ENCODE results near the gene SF3B6. TPM values are rescaled to one million over a fixed set of nuclear protein-coding genes. Genes with fewer than 3 reads are reported as not detected.

Gene SF3B6
- total and polyA plus RNA-seq, 2 experiments from 2014 or later, result 140 to 565 TPM

DNA sequence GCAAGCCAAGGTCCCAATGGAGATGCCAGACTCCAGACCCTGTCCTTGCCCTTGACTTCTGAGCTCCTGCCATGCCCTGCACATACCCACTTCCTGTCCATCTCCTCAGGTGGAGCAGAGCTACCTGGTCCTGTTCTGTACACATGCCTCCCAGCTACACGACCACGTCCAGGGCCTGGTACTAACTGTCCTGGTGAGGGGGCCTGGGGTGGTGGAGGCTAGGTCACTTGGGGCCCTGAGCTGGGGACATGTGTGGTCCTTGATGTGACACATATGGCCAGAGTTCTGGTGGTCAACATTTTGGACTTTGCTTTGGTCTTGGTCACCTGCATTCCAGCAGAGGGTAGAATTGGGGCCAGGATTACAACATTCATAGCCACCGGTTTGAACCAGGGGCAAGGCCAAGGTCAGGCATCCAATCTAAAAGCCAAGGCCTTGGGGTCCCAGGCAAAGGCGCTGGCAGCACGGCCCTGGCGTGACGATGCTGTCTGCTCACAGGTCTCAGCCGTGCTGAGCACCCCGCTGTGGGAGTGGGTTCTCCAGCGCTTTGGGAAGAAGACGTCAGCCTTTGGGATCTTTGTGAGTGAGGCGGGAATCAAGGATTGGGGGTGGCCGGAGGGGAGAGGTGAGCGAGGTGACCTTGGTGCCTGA, 53.7 kb downstream of the SF3B6 start:
- Histone ChIP-seq H3K4me1 (ENCODE audit: insufficient read depth) (peaks cover 39% of the 10 kb centered on the region), H3K36me3 (ENCODE audit: insufficient read depth) (no peaks in the 10 kb centered on the region), H3K27ac (ENCODE audit: low read depth) (no peak overlapping the region), H3K4me2 (no peak overlapping the region), H3K27me3 (ENCODE audit: insufficient read depth) (no peaks in the 10 kb centered on the region), H4K20me1 (replicated peaks; ENCODE audit: insufficient read depth) (no peaks in the 10 kb centered on the region), H3F3A (replicated peaks; ENCODE audit: low read depth) (0 out of 2 replicates have a peak, but pooled peaks cover under 1% of the 10 kb centered on the region), H3K9me2 (ENCODE audit: insufficient read depth) (no peaks in the 10 kb centered on the region), H2AFZ (no peak overlapping the region), H3K79me2 (replicated peaks; ENCODE audit: insufficient read depth) (peaks cover 6% of the 10 kb centered on the region; the same call in 1 of the 2 replicates), H3K4me3 (no peak overlapping the region)
- Mint-ChIP-seq H3K27me3 (ENCODE audit: insufficient read depth, low read depth, poor library complexity) (peaks cover 22% of the 10 kb centered on the region), H3K4me3 (no peak overlapping the region), H3K4me1 (peaks cover 57% of the 10 kb centered on the region), H3K36me3 (ENCODE audit: low read depth) (peaks cover 39% of the 10 kb centered on the region), H3K9me3 (peaks cover 3% of the 10 kb centered on the region; the same call in 2 of the 3 replicates), H3K27ac (no peak overlapping the region)
- ATAC-seq, result no peak
- DNase-seq (ENCODE audit: low spot score), result no peak
- no peak for TF ChIP-seq EZH2 (IDR thresholded peaks at IDR 0.05; ENCODE audit: low read depth, unreplicated experiment)
- no peak for TF ChIP-seq EZH2phosphoT487 (IDR thresholded peaks at IDR 0.05; ENCODE audit: unreplicated experiment)
- TF ChIP-seq, protein P1, sequence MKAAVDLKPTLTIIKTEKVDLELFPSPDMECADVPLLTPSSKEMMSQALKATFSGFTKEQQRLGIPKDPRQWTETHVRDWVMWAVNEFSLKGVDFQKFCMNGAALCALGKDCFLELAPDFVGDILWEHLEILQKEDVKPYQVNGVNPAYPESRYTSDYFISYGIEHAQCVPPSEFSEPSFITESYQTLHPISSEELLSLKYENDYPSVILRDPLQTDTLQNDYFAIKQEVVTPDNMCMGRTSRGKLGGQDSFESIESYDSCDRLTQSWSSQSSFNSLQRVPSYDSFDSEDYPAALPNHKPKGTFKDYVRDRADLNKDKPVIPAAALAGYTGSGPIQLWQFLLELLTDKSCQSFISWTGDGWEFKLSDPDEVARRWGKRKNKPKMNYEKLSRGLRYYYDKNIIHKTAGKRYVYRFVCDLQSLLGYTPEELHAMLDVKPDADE (IDR thresholded peaks at IDR 0.05), result no peak
- no peak for TF ChIP-seq ZNF331 (CRISPR knock-in tag; IDR thresholded peaks at IDR 0.05; ENCODE audit: low read depth)
- TF ChIP-seq POLR2AphosphoS5 (IDR thresholded peaks at IDR 0.05; ENCODE audit: low read depth), result no peak
- TF ChIP-seq NANOG (IDR thresholded peaks at IDR 0.05; ENCODE audit: borderline replicate concordance), result no peak
- TF ChIP-seq, protein P2, sequence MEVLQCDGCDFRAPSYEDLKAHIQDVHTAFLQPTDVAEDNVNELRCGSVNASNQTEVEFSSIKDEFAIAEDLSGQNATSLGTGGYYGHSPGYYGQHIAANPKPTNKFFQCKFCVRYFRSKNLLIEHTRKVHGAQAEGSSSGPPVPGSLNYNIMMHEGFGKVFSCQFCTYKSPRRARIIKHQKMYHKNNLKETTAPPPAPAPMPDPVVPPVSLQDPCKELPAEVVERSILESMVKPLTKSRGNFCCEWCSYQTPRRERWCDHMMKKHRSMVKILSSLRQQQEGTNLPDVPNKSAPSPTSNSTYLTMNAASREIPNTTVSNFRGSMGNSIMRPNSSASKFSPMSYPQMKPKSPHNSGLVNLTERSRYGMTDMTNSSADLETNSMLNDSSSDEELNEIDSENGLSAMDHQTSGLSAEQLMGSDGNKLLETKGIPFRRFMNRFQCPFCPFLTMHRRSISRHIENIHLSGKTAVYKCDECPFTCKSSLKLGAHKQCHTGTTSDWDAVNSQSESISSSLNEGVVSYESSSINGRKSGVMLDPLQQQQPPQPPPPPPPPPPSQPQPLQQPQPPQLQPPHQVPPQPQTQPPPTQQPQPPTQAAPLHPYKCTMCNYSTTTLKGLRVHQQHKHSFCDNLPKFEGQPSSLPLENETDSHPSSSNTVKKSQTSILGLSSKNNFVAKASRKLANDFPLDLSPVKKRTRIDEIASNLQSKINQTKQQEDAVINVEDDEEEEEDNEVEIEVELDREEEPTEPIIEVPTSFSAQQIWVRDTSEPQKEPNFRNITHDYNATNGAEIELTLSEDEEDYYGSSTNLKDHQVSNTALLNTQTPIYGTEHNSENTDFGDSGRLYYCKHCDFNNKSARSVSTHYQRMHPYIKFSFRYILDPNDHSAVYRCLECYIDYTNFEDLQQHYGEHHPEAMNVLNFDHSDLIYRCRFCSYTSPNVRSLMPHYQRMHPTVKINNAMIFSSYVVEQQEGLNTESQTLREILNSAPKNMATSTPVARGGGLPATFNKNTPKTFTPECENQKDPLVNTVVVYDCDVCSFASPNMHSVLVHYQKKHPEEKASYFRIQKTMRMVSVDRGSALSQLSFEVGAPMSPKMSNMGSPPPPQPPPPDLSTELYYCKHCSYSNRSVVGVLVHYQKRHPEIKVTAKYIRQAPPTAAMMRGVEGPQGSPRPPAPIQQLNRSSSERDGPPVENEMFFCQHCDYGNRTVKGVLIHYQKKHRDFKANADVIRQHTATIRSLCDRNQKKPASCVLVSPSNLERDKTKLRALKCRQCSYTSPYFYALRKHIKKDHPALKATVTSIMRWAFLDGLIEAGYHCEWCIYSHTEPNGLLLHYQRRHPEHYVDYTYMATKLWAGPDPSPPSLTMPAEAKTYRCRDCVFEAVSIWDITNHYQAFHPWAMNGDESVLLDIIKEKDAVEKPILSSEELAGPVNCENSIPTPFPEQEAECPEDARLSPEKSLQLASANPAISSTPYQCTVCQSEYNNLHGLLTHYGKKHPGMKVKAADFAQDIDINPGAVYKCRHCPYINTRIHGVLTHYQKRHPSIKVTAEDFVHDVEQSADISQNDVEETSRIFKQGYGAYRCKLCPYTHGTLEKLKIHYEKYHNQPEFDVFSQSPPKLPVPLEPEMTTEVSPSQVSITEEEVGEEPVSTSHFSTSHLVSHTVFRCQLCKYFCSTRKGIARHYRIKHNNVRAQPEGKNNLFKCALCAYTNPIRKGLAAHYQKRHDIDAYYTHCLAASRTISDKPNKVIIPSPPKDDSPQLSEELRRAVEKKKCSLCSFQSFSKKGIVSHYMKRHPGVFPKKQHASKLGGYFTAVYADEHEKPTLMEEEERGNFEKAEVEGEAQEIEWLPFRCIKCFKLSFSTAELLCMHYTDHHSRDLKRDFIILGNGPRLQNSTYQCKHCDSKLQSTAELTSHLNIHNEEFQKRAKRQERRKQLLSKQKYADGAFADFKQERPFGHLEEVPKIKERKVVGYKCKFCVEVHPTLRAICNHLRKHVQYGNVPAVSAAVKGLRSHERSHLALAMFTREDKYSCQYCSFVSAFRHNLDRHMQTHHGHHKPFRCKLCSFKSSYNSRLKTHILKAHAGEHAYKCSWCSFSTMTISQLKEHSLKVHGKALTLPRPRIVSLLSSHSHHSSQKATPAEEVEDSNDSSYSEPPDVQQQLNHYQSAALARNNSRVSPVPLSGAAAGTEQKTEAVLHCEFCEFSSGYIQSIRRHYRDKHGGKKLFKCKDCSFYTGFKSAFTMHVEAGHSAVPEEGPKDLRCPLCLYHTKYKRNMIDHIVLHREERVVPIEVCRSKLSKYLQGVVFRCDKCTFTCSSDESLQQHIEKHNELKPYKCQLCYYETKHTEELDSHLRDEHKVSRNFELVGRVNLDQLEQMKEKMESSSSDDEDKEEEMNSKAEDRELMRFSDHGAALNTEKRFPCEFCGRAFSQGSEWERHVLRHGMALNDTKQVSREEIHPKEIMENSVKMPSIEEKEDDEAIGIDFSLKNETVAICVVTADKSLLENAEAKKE (CRISPR knock-in tag; IDR thresholded peaks at IDR 0.05), result no peak
- TF ChIP-seq JUNB (IDR thresholded peaks at IDR 0.05; ENCODE audit: unreplicated experiment), result no peak
